CD4-positive, alpha-beta T cell treated with Interleukin-6 at 100 ng/mL for 8 hours (primary cell): ENCODE measurements around the gene BHLHE23.

Experiments
- DNase-seq: peaks from one replicate; pipeline ENCODE4 v3.0.0-alpha.2; 2020; ENCODE audit warnings: mixed read lengths, low spot score

The BHLHE23 gene

DNA sequence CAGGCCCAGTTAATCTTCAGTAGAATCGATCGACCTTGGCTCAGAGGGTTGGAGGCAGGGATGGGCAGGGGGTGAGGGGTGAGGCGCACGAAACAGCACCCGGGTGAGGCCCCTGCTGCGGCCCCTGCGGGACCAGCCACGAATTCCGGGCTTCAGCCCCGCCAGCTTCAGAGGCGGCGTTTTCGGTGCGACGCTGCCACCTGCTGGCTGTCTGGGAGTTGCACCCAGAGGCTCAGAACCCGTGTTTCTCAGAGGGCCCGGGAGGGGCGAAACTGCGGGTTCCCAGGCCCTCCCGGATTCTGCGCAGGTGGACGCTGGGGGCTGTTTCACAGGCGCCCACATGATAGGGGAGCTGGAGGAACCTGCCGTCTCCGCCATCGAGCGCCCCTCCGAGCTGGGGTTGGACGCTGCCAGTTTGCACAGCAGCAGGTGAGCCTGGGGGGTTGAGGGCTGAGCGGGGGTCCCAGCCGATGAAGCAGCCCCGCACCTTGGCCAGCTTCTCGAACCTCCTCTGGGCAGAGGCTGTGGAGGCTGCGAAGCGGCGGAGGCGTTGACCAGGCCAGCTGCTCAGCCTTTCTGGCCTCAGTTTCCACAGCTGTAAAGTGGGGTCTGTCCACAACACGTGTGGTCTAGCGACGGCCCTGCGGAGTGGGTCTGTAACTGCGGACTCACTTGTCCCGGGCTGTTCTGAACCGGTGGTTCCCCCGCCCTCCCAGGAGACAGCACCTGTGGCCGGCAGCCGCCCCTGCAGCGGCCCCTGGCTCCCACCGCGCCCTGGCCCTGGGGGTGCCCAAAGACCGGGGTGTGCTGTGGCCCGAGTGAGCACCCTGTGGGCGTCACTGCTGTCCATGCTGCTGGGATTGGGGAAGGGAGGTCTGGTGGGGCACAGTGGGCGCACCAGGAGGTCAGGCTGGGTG is 2.5 kb upstream of the BHLHE23 start:
- peak; percentile 80 for DNase-seq

- no peak for DNase-seq
These were observed 1.8 kb upstream of the BHLHE23 start for GRCh38 chr20:63008541-63009044.

DNA sequence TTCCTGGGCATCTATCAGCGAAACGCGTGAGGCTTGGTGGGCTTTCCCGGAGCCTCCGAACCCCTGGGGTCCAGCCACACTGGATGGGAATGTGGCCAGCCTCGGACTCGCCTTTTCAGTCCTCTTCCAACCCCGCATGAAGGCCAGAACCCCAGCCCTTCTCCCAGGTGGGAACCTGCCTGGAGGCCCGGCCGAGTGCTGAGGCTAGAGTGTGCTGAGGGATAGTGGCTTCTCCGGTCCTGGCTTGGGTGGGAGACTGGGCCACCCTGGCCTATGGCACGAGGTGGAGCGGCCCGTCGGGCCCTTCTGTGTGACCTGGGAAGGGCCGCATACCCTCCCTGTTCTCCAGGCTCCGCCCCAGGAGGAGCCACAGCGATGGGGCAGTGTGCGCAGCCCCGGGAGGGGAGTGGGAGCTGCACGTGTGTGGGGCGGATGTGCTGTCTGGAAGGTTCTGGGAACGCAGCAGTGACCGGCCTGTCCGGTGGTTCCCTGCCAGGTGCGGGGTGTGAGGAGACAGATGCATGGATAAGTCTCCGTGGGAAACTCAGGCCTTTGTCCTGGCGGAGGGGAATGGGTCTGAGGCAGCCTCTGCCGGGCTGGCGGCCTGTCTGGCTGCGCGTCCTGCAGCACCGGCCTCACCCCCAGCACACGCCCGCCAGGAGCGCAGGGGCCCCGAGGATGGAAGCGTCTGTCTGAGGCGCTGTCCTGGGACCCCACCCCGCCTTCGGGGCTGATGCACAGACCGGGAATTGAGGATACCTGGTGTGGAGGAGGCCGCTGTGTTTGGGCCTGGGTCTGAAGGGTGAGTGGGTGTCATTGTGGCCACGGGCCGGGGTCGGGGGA is 1.1 kb upstream of the BHLHE23 start:
- DNase-seq, result no peak

- no peak for DNase-seq
These were observed 539 bp upstream of the BHLHE23 start for GRCh38 chr20:63007360-63007645.

GRCh38 chr20:63005862-63006539 is 763 bp downstream of the BHLHE23 start:
- DNase-seq, result no peak

GRCh38 chr20:63005365-63005861 is 1.4 kb downstream of the BHLHE23 start:
- no peak for DNase-seq

DNA sequence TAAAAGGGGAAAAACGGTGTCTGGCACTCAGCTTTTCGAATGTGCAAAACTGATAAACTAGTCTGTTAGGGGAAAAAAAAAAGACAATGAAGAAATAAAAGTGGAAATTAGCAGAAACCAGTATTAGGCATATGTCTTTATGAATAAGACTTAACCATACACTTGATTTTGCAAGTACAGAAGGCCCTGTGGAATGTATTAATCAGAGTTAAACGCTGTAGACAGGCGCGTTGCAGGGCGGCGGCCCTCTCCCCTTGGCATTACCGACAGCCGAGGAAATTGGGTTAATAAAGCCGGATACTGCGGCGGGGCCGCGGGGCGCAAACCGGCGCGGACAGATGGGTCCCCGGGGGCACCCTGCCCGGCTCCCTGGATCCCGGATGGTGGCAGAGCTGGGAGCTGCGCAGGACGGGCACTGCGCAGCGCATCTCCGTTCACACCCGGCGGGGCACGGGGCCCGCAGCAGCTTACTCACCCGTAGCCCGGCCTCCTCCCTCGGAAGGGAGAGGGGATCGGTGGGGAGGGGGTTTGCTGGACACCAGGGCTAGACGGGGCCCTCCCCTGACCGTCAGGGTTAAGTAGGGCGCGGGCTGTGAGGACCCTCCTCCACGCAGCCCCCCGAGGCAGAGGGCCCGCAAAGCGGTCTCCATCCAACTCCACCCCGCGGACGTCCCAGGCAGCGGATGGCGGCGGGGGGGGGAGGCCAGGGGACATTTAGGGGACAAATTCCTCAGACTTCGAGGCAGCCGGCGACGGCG is 2.0 kb downstream of the BHLHE23 start:
- DNase-seq, result no peak

- DNase-seq, result no peak
These were observed 3.2 kb downstream of the BHLHE23 start for GRCh38 chr20:63003546-63003945.

GRCh38 chr20:63002511-63002910 is 4.3 kb downstream of the BHLHE23 start:
- no peak for DNase-seq

- DNase-seq, result no peak
These were observed 5.8 kb downstream of the BHLHE23 start for GRCh38 chr20:63000958-63001357.

DNA sequence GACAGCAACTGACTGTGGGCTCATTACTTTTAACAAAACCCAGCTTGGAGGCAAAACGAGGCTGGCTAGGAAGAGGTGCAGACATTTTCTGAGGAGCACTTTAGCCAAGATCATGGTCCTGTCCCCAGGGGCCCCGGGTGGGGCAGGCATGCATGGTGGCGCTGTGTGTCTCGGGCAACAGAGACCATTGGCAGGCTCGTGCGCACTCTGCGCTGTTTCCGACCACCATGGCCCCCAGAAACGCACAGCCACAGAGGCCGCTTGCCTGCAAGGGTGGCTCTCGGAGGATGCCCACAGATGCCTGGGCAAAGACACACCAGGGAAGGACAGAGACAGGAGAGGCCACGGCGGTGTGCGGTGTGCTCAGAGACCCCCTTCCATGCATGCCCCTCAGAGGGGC is 6.7 kb downstream of the BHLHE23 start:
- DNase-seq, result no peak

- DNase-seq, result no peak
These were observed 7.2 kb downstream of the BHLHE23 start for GRCh38 chr20:62999580-62999979.

- no peak for DNase-seq
These were observed 8.3 kb downstream of the BHLHE23 start for GRCh38 chr20:62998449-62998848.

DNA sequence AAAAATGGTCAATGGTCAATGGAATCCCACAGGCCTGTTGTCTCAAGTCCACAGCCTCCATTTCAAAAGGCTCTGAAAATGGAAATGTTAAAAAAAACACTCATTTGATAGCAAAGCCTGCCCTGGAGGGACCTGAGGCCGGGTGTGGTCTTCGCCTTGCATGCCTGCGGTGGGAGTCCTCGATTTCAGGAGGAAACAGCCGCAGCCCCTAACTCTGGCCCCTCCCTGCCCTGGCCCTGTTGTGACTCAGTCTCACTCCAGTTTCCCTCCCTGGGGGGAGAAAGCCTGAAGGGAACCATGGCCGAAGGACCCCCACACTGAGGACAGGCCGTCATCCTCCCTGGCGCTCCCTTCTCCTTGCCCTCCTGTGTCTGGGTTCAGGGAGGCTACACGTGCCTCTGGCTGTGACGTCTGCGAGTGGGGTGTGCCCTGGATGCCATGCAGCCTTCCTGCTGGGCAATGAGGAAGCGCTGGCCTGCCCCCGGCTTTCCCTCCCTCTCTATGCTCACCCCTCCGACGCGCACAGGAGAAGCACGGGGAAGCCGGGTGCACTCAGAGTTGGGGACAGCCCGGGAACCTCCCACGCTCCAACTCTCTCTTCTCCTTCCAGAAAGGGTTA is 9.2 kb downstream of the BHLHE23 start:
- no peak for DNase-seq

DNA sequence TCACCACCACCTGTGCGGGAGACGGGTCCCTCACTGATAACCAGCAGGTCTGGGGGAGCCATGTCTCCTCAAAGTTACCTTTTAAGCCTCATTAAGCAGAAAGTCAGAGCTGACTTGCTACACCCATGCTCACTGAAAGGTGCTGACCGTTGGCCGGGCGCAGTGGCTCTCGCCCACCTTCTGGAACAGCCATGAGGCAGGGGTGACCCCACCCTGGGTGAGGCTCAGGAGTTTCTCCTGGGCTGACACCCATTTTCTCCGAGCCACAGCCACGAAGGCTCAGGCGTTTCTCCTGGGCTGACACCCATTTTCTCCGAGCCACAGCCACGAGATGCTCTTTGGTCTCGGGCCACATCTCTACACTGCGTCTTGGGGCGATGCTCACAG is 10.2 kb downstream of the BHLHE23 start:
- no peak for DNase-seq

- no peak for DNase-seq
These were observed 10.7 kb downstream of the BHLHE23 start for GRCh38 chr20:62995898-62996595.

GRCh38 chr20:62995481-62995880 is 11.3 kb downstream of the BHLHE23 start:
- DNase-seq, result no peak

DNA sequence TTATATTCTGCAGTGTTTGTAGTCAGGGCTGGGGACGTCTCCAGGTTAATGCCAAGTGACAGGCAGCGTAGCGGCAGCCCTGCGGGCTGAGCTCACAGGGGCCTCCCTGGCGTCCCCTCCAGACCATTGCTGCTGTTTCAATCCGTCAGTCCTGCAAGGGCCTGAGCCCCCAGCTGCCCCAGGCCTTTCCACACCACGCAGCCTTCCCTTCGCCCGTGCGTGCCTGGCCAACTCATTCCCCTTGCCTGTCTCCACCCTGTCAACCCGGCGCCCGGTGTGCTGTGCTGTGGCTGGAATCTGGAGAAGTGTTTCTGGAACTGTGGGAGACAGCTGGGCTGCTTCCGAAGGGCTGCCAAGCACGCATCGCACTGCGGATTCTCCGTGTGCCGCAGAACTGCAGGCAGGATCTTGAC is 11.9 kb downstream of the BHLHE23 start:
- DNase-seq, result no peak

DNA sequence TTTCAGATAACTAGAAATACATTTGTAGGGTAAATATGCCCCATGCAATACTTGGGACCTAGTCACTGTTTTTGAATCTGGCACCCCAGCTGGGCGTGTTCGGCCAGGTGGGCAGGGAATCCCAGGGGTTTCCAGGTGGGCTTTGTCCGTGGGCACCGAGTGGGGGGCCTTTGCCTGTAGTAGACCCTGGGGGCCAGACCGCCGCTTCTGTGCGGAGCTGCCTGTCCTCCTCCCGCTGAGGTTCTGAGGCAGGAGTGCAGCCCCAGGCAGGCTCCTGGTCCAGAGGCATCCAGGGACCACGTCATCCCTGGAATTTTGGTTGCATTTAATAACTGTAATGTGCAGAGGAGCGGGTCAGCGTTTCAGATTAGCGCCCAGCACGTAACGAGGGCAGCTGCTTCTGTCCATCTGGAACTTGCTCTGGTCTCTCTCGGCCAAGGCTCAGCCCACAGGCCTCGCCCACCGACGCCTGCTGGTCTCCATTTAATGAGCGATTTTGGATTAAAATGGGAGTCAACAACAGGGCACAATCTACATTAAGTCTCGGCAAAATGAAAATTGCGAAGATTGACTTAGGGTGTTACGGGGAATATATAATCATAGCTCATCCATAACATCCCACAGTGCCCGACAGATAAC is 12.8 kb downstream of the BHLHE23 start:
- no peak for DNase-seq

- DNase-seq, result no peak
These were observed 14.9 kb downstream of the BHLHE23 start for GRCh38 chr20:62991863-62992262.
